ENCODE measurements around the gene ZBTB32. TPM values are rescaled to one million over a fixed set of nuclear protein-coding genes. Genes with fewer than 3 reads are reported as not detected.

The ZBTB32 gene
- total and polyA plus RNA-seq, 2 of the 8 experiments (the other 6 are each of a cell fraction or from before 2014, with no cell fraction given): 0.11 to 0.50 TPM

DNA sequence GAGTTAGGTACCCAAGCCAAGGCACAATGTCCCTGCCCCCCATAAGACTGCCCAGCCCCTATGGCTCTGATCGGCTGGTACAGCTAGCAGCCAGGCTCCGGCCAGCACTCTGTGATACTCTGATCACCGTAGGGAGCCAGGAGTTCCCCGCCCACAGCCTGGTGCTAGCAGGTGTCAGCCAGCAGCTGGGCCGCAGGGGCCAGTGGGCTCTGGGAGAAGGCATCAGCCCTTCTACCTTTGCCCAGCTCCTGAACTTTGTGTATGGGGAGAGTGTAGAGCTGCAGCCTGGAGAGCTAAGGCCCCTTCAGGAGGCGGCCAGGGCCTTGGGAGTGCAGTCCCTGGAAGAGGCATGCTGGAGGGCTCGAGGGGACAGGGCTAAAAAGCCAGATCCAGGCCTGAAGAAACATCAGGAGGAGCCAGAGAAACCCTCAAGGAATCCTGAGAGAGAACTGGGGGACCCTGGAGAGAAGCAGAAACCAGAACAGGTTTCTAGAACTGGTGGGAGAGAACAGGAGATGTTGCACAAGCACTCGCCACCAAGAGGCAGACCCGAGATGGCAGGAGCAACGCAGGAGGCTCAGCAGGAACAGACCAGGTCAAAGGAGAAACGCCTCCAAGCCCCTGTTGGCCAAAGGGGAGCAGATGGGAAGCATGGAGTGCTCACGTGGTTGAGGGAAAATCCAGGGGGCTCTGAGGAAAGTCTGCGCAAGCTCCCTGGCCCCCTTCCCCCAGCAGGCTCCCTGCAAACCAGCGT lies 10.4 kb downstream of the ZBTB32 start (continued):
- no peak for TF ChIP-seq KDM5A (IDR thresholded peaks at IDR 0.05; ENCODE audit: low read length)
- TF ChIP-seq, protein P1, sequence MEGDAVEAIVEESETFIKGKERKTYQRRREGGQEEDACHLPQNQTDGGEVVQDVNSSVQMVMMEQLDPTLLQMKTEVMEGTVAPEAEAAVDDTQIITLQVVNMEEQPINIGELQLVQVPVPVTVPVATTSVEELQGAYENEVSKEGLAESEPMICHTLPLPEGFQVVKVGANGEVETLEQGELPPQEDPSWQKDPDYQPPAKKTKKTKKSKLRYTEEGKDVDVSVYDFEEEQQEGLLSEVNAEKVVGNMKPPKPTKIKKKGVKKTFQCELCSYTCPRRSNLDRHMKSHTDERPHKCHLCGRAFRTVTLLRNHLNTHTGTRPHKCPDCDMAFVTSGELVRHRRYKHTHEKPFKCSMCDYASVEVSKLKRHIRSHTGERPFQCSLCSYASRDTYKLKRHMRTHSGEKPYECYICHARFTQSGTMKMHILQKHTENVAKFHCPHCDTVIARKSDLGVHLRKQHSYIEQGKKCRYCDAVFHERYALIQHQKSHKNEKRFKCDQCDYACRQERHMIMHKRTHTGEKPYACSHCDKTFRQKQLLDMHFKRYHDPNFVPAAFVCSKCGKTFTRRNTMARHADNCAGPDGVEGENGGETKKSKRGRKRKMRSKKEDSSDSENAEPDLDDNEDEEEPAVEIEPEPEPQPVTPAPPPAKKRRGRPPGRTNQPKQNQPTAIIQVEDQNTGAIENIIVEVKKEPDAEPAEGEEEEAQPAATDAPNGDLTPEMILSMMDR (IDR thresholded peaks at IDR 0.05; ENCODE audit: control extremely low read depth in 1 of 3, insufficient read depth in 1 of 3, low read depth in 1 of 3, low read length in 3 of 3): peak; percentile 34 to 45 (median 45)
- peak; percentile 79 for TF ChIP-seq CEBPB (IDR thresholded peaks at IDR 0.05; ENCODE audit: low read depth, low read length)
- TF ChIP-seq CBX8 (IDR thresholded peaks at IDR 0.05; ENCODE audit: borderline replicate concordance, low read depth, low read length): no peak
- TF ChIP-seq JUND (IDR thresholded peaks at IDR 0.05; ENCODE audit: low read length): no peak
- TF ChIP-seq RAD21 (IDR thresholded peaks at IDR 0.05 in 1 of 2, conservative IDR thresholded peaks at IDR 0.05 in 1 of 2; ENCODE audit: low read depth in 2 of 2, low read length in 2 of 2): peak; percentile 11 to 26; a peak in 2 of 4 replicates
- no peak for TF ChIP-seq GABPA (IDR thresholded peaks at IDR 0.05; ENCODE audit: borderline replicate concordance, insufficient read depth, low read length)
